ENCODE results near the gene HLA-E. TPM values are rescaled to one million over a fixed set of nuclear protein-coding genes. Genes with fewer than 3 reads are reported as not detected.

The HLA-E gene
- total RNA-seq (2014; rRNA removed; shearing (Covaris generic)), result 116 and 124 TPM in 2 replicates

GRCh38 chr6:30489081-30490025 is at the start of gene HLA-E:
HLA-E (plus strand) TSS chr6:30489509; CDS start chr6:30489532, 23 bp downstream.

Other genes starting within 250 kb of the HLA-E start
- gene TRIM39, start 162.6 kb upstream of the HLA-E start, total RNA-seq (2014; rRNA removed; shearing (Covaris generic)), result 10.6 and 12.8 TPM in 2 replicates
- 34.9 and 40.2 TPM in 2 replicates for gene RPP21, start 144.4 kb upstream of the HLA-E start, total RNA-seq (2014; rRNA removed; shearing (Covaris generic))
- 27.1 and 37.5 TPM in 2 replicates for gene GNL1, start 67.0 kb downstream of the HLA-E start, total RNA-seq (2014; rRNA removed; shearing (Covaris generic))
- gene PRR3, start 67.8 kb downstream of the HLA-E start, total RNA-seq (2014; rRNA removed; shearing (Covaris generic)), result 9.2 and 15.1 TPM in 2 replicates
- 55.0 and 64.6 TPM in 2 replicates for gene ABCF1, start 81.9 kb downstream of the HLA-E start, total RNA-seq (2014; rRNA removed; shearing (Covaris generic))
- 30.4 and 33.8 TPM in 2 replicates for gene PPP1R10, start 127.7 kb downstream of the HLA-E start, total RNA-seq (2014; rRNA removed; shearing (Covaris generic))
- 50.3 and 57.9 TPM in 2 replicates for gene MRPS18B, start 128.3 kb downstream of the HLA-E start, total RNA-seq (2014; rRNA removed; shearing (Covaris generic))
- 4.8 and 5.5 TPM in 2 replicates for gene ATAT1, start 137.4 kb downstream of the HLA-E start, total RNA-seq (2014; rRNA removed; shearing (Covaris generic))
- gene C6orf136, start 157.6 kb downstream of the HLA-E start, total RNA-seq (2014; rRNA removed; shearing (Covaris generic)), result 2.6 and 4.3 TPM in 2 replicates
- 41.0 and 53.8 TPM in 2 replicates for gene DHX16, start 183.5 kb downstream of the HLA-E start, total RNA-seq (2014; rRNA removed; shearing (Covaris generic))
- gene PPP1R18, start 197.1 kb downstream of the HLA-E start, total RNA-seq (2014; rRNA removed; shearing (Covaris generic)), result 43.3 and 52.6 TPM in 2 replicates
- gene NRM, start 201.5 kb downstream of the HLA-E start, total RNA-seq (2014; rRNA removed; shearing (Covaris generic)), result 5.7 and 7.7 TPM in 2 replicates
- 7.2 and 10.0 TPM in 2 replicates for gene MDC1, start 227.8 kb downstream of the HLA-E start, total RNA-seq (2014; rRNA removed; shearing (Covaris generic))
- gene TUBB, start 230.8 kb downstream of the HLA-E start, total RNA-seq (2014; rRNA removed; shearing (Covaris generic)), result 662 and 749 TPM in 2 replicates

Data from A375 (cell line).